PFSK-1 (cell line): ENCODE results near the gene GRIA3.

ENCODE experiments used
- FOXP2 ChIP-seq: optimal IDR thresholded peaks from 2 replicates; pipeline ENCODE3; 2011; ENCODE audit warnings: borderline replicate concordance, control low read depth, inconsistent platforms; ENCODE audit not compliant: insufficient read depth; ENCODE audit errors: extremely low read length, extremely low read depth
- REST ChIP-seq, 2 experiments: IDR thresholded peaks; 2 replicates each; pipeline versions ENCODE4 v1.6.1 to v1.8.0; 2011 to 2012; ENCODE audit warnings: low read depth in 2 of 2, low read length in 2 of 2, control low read depth in 1 of 2, inconsistent platforms in 1 of 2, mild to moderate bottlenecking in 1 of 2, moderate library complexity in 1 of 2; ENCODE audit not compliant: insufficient read depth in 1 of 2
- TAF1 ChIP-seq: IDR thresholded peaks from 2 replicates; pipeline ENCODE4 v1.6.1; 2012; ENCODE audit warnings: low read length, control low read depth, borderline replicate concordance; ENCODE audit not compliant: insufficient read depth

GRCh38 chrX:123206176-123206575 is 22.1 kb downstream of the GRIA3 start:
- no peak for TF ChIP-seq FOXP2
- no peak for TF ChIP-seq REST (IDR thresholded peaks at IDR 0.05; ENCODE audit: insufficient read depth in 1 of 2, low read depth in 2 of 2, low read length in 2 of 2)
- no peak for TF ChIP-seq TAF1
